Naive B cell (primary cell): ENCODE measurements around the gene MLEC. TPM values are rescaled to one million over a fixed set of nuclear protein-coding genes. Genes with fewer than 3 reads are reported as not detected.

Experiments
- ATAC-seq, 2 donors: fragments of 150-1000 bp; cut with Tn5 transposase; 2 replicates each; pipeline ENCODE4 v1.10.0; 2021; ENCODE audit warnings: low read depth in 2 of 2, mild to moderate bottlenecking in 2 of 2, moderate library complexity in 2 of 2
- DNase-seq: peaks from one replicate; pipeline ENCODE4 v3.0.0; 2022
- H3K27ac Mint-ChIP-seq, 6 donors: one replicate each; pipeline ENCODE4 v1.8.0; 2020 to 2022; ENCODE audit warnings: mild to moderate bottlenecking in 6 of 6, mixed read lengths in 6 of 6, moderate library complexity in 5 of 6, inconsistent platforms in 2 of 6
- H3K27me3 Mint-ChIP-seq, 3 donors: one replicate each; pipeline ENCODE4 v1.8.0; 2021 to 2022; ENCODE audit warnings: mixed read lengths in 3 of 3, mild to moderate bottlenecking in 1 of 3
- H3K36me3 Mint-ChIP-seq, 2 donors: one replicate each; pipeline ENCODE4 v1.8.0; 2020 to 2022; ENCODE audit warnings: mixed read lengths in 2 of 2, inconsistent platforms in 1 of 2, mild to moderate bottlenecking in 1 of 2
- H3K4me1 Mint-ChIP-seq, 3 donors: one replicate each; pipeline ENCODE4 v1.8.0; 2020 to 2022; ENCODE audit warnings: mixed read lengths in 3 of 3, inconsistent platforms in 1 of 3, mild to moderate bottlenecking in 1 of 3, moderate library complexity in 1 of 3
- H3K4me3 Mint-ChIP-seq, 8 donors: one replicate each; pipeline ENCODE4 v1.8.0; 2020 to 2022; ENCODE audit warnings: mild to moderate bottlenecking in 8 of 8, mixed read lengths in 8 of 8, moderate library complexity in 8 of 8, inconsistent platforms in 2 of 8
- H3K9me3 Mint-ChIP-seq, 7 donors: one replicate each; pipeline ENCODE4 v1.8.0; 2020 to 2022; ENCODE audit warnings: mixed read lengths in 7 of 7, mild to moderate bottlenecking in 5 of 7, inconsistent platforms in 2 of 7, moderate library complexity in 1 of 7
- polyA plus RNA-seq, 6 donors: library from polyadenylated mRNA; unstranded; fragments of 300-500 nt; fragmentation: Illumina TruSeq; gene quantifications; one replicate each; pipeline ENCODE4 v1.2.3, GENCODE V29; 2021; ENCODE audit warnings: low read depth in 6 of 6

MLEC gene
- polyA plus RNA-seq, 6 donors from 2014 or later, result 32.0 to 43.8 (median 33.8) TPM

DNA sequence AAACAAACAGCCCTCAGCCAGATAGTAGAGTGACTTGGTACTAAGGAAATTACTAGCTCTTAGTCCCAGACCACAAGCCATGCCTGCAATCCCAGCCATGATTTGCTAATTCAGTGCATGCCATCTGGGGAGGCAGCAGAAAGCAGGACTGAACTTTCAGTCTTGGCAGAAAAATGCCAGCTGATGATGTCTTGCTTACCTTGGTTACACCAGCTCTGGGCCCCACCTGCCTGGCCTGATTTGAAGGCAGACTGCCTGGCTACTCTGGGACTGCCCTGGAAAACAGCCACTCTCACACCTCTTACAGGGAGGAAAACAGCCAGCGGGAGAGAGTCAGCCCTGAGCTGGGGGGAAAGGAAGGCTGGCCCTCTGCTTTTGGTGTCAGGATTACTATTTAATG is 18.7 kb downstream of the MLEC start:
- H3K27ac Mint-ChIP-seq, result no peak overlapping the region
- ATAC-seq (no peak), DNase-seq (no peak)
- H3K36me3 Mint-ChIP-seq, result peaks cover 6 to 14% of the 10 kb centered on the region in 2 donors
- H3K27me3 Mint-ChIP-seq, result no peaks in the 10 kb centered on the region
- H3K4me3 Mint-ChIP-seq, result no peak overlapping the region
- H3K4me1 Mint-ChIP-seq, result peaks cover 4 to 10% (median 7%) of the 10 kb centered on the region in 3 donors
- no peaks in the 10 kb centered on the region for H3K9me3 Mint-ChIP-seq

DNA sequence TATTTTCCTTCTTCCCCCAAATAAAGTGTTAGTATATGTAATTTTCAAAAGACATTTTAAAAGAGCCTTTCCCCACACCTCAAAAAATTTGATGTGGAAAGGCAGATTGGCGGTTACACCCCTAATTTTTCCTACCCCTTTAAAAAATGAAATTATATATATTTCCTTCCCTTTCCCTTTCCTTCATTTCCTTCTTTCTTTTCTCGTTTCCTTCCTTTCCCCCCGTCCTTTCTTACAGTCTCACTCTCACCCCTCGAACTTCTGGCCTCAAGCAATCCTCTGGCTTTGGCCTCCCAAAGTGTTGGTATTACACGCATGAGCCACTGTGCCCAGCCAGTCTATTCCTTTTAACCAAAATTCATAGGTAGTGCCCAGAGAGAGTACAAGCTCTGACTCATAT is 19.1 kb downstream of the MLEC start:
- Mint-ChIP-seq H3K4me1 (peaks cover 7 to 11% (median 8%) of the 10 kb centered on the region in 3 donors), H3K27me3 (no peaks in the 10 kb centered on the region), H3K4me3 (no peak overlapping the region), H3K9me3 (no peaks in the 10 kb centered on the region), H3K36me3 (peaks cover 2 to 10% of the 10 kb centered on the region in 2 donors), H3K27ac (no peak overlapping the region)
- no peak for DNase-seq
- no peak for ATAC-seq

DNA sequence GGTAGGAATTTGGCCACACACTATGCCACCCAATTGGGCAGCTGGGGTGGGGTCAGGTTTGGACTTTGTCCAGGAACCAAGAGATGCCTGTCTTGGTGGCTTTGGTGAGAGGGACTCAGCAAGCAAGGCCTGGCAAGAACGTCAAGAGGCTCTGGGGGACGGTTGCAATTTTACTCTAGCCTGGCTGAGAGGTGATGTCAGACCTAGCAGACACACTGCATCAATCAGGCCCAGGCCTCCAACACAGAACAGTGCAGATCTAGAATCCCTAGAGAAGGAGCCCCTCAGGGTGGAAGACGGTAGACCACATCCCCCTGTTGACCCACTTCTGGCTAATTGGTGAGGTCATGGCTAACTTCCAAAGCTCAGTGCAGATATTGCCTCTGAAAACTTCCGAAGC is 21.7 kb downstream of the MLEC start:
- Mint-ChIP-seq H3K27ac (peak overlapping the region in 1 of 6 donors; percentile 11), H3K4me1 (peaks cover 16 to 27% (median 18%) of the 10 kb centered on the region in 3 donors), H3K9me3 (no peaks in the 10 kb centered on the region), H3K4me3 (peak overlapping the region in 4 of 8 donors; percentile 4 to 96 (median 66)), H3K27me3 (no peaks in the 10 kb centered on the region), H3K36me3 (peaks cover 0 to 4% of the 10 kb centered on the region in 2 donors)
- DNase-seq (no peak), ATAC-seq (no peak)

DNA sequence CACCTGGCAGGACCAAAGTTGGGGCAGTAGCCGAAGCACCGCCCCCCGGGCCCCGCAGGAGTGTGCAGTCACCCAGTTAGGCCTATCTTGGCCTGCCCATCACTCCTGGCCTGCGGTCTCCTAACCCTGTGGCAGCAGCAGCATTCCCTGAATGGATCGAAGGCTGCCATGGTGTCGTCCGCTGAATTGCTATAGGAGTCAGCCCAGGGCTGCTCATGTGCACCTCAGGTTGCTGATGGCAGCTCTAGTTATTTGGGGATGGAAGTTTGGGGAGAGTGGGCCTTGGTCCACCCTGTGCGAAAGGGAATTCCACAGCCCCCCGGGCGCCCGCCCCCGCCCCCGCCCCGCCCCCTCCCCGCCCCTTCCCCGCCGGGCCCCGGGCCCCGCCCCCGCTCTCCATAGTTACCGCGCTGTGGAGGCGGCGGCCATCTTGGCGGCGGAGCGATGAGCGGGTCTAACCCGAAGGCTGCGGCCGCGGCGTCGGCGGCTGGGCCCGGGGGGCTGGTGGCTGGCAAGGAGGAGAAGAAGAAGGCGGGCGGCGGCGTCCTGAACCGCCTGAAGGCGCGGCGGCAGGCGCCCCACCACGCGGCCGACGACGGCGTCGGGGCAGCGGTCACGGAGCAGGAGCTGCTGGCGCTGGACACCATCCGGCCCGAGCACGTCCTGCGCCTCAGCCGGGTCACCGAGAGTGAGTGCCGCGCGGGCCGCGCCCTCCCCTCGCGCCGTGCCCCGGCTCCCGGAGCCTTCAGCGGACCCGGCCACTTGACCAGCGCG is 23.3 kb downstream of the MLEC start, which contains the start of gene UNC119B:
UNC119B (plus strand) TSS at position 428 of the 774 bp plus-strand sequence; CDS start at position 445, 17 bp downstream.
- Mint-ChIP-seq H3K27me3 (no peaks in the 10 kb centered on the region), H3K36me3 (peaks cover 0 to 6% of the 10 kb centered on the region in 2 donors), H3K4me1 (peaks cover 22 to 30% (median 22%) of the 10 kb centered on the region in 3 donors), H3K9me3 (no peaks in the 10 kb centered on the region), H3K4me3 (peak within 1 kb of the TSS; percentile 85 to 96 (median 89)), H3K27ac (peak within 1 kb of the TSS; percentile 44 to 93 (median 86))
- ATAC-seq (peak; percentile 86 to 88), DNase-seq (peak; percentile 68)

DNA sequence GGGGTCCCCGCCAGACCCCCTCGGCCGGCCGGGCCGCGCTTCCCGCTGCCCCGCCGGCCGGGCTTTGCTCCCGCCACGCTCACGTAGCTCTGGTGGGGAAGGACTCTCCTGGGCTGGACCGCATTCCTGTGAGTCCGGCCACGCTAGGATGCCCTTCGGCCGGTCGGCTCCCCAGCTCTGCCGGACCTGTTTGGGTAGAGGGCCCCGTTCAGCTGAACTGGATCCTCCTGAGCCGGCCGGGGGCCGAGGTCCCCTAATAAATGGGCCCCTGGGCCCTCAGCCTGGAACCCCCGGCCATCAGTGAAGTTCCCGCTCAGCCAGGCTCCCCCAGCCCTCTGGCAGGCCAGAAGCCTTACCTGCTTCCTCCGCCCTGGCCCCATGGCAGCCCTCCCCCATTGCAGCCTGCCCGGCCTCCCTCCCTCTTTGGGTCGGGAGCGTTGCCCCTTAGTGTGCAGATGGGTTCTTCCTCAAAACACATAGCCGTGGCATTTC is 23.9 kb downstream of the MLEC start:
- peak; percentile 44 to 55 for ATAC-seq
- Mint-ChIP-seq H3K4me1 (peaks cover 22 to 30% (median 22%) of the 10 kb centered on the region in 3 donors), H3K4me3 (peak overlapping the region; percentile 85 to 96 (median 89)), H3K9me3 (no peaks in the 10 kb centered on the region), H3K36me3 (peaks cover 0 to 6% of the 10 kb centered on the region in 2 donors), H3K27me3 (no peaks in the 10 kb centered on the region), H3K27ac (peak overlapping the region in 5 of 6 donors; percentile 60 to 91 (median 87))
- DNase-seq, result peak; percentile 40

DNA sequence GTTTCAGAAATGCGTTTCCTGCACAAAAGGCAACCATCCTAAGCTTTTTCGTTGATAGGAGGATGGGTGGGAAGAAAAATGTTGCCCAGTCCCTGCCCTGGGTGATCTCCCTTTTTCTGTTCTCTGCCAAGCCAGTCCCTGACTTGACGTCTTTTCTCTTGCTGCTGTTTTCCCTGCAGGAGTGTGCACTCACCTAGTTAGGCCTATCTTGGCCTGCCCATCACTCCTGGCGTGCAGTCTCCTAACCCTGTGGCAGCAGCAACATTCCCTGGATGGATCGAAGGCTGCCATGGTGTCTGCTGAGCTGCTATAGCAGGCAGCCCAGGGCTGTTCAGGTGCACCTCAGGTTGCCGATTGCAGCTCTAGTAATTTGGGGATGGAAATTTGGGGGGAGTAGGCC is 24.5 kb downstream of the MLEC start:
- Mint-ChIP-seq H3K4me3 (peak overlapping the region; percentile 85 to 96 (median 89)), H3K27ac (peak overlapping the region in 4 of 6 donors; percentile 63 to 91 (median 86)), H3K36me3 (peaks cover 4 to 8% of the 10 kb centered on the region in 2 donors), H3K9me3 (no peaks in the 10 kb centered on the region), H3K27me3 (no peaks in the 10 kb centered on the region), H3K4me1 (peaks cover 22 to 30% (median 25%) of the 10 kb centered on the region in 3 donors)
- no peak for DNase-seq
- no peak for ATAC-seq

DNA sequence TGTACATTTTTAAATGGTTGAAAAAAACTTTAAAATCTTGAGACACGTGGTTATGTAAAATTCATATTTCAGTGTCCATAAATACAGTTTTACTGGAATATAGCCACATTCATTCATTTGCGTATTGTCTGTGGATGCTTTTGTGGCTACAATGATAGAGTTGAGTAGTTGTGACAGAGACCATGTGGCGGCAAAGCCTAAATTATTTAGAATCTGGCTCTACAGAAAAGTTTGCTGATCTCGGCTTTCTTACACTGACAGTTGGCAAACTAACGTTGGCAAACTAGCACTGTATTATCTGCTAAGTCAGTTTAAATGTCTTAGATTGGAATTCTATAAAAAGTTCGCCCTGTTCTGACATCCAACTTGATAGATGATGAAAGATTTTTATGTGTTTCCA is 25.7 kb downstream of the MLEC start:
- peak overlapping the region in 2 of 8 donors; percentile 88 to 96 for H3K4me3 Mint-ChIP-seq
- H3K4me1 Mint-ChIP-seq, result peaks cover 22 to 30% (median 26%) of the 10 kb centered on the region in 3 donors
- H3K9me3 Mint-ChIP-seq, result no peaks in the 10 kb centered on the region
- ATAC-seq, result no peak
- DNase-seq, result no peak
- H3K27ac Mint-ChIP-seq, result peak overlapping the region in 1 of 6 donors; percentile 84
- no peaks in the 10 kb centered on the region for H3K27me3 Mint-ChIP-seq
- H3K36me3 Mint-ChIP-seq, result peaks cover 9 to 13% of the 10 kb centered on the region in 2 donors

DNA sequence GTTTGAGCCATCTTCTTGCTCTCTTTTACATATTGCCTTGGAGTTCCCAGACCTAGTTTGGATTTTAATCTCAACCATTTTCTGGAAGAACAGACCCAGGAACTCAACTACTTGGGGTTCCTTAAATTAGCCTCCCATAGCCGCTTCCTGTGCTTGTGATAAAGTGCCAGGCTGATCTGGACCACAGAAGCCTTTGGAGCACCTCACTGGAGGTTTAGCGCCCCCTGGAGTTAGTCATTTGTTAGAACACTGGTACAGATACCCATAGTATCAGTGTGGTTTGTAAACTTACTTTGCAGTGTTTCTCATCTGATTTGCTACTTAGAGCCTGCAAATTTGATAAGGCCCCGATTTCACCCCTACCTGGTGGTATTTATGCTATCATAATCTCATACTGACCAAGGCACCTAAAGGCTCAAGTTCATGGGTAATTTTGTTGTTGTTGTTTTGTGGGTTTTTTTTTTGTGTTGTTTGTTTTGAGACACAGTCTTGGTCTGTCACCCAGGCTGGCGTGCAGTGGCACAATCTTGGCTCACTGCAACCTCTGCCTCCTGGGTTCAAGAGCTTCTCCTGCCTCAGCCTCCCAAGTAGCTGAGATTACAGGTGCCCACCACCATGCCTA is 27.0 kb downstream of the MLEC start:
- H3K9me3 Mint-ChIP-seq, result no peaks in the 10 kb centered on the region
- DNase-seq (peak; percentile 76), ATAC-seq (peak; percentile 60 to 70)
- peaks cover 18 to 23% of the 10 kb centered on the region in 2 donors for H3K36me3 Mint-ChIP-seq
- peaks cover 22 to 31% (median 30%) of the 10 kb centered on the region in 3 donors for H3K4me1 Mint-ChIP-seq
- H3K27ac Mint-ChIP-seq, result peak overlapping the region in 2 of 6 donors; percentile 30 to 44
- peak overlapping the region in 2 of 8 donors; percentile 70 to 96 for H3K4me3 Mint-ChIP-seq
- no peaks in the 10 kb centered on the region for H3K27me3 Mint-ChIP-seq

DNA sequence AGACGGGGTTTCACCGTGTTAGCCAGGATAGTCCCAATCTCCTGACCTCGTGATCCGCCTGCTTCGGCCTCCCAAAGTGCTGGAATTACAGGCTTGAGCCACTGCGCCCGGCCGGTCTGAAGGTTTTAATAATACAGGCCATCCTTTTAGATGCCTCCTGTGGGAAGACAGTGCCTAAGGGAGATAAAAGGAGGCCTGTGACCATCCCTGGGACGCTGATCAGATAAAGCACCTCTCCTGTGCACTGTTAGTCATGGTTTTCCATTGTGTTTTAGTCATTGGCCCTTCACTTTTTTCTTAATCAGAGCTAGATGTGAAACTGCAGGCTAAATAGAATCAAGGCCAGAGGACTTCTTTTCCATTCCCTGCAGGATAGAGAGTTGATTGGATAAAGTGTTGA is 31.1 kb downstream of the MLEC start:
- Mint-ChIP-seq H3K27ac (no peak overlapping the region), H3K4me1 (peaks cover 22 to 40% (median 25%) of the 10 kb centered on the region in 3 donors), H3K4me3 (no peak overlapping the region), H3K36me3 (peaks cover 29 to 48% of the 10 kb centered on the region in 2 donors), H3K27me3 (no peaks in the 10 kb centered on the region), H3K9me3 (no peaks in the 10 kb centered on the region)
- DNase-seq, result no peak
- no peak for ATAC-seq

DNA sequence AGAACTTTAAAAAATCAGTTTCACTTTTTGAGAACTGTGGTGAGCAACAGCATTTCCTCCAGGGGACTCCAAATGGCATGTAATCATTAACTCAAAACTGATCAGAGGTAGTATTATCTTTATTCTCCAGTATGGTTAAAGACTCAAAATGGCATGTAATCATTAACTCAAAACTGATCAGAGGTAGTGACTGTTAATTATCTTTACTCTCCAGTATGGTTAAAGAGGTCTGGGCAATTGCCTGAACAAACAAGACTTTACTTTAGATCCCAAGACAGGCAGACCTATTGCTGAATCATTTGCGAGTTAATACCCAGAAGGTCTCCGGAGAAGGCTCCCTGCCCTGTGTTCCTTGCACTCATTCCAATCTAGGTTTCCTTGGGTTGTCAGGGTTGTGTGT is 32.1 kb downstream of the MLEC start:
- Mint-ChIP-seq H3K27me3 (no peaks in the 10 kb centered on the region), H3K4me3 (peak overlapping the region in 2 of 8 donors; percentile 21 to 23), H3K4me1 (peaks cover 18 to 36% (median 20%) of the 10 kb centered on the region in 3 donors), H3K27ac (no peak overlapping the region), H3K9me3 (no peaks in the 10 kb centered on the region), H3K36me3 (peaks cover 29 to 44% of the 10 kb centered on the region in 2 donors)
- no peak for DNase-seq
- ATAC-seq, result no peak

DNA sequence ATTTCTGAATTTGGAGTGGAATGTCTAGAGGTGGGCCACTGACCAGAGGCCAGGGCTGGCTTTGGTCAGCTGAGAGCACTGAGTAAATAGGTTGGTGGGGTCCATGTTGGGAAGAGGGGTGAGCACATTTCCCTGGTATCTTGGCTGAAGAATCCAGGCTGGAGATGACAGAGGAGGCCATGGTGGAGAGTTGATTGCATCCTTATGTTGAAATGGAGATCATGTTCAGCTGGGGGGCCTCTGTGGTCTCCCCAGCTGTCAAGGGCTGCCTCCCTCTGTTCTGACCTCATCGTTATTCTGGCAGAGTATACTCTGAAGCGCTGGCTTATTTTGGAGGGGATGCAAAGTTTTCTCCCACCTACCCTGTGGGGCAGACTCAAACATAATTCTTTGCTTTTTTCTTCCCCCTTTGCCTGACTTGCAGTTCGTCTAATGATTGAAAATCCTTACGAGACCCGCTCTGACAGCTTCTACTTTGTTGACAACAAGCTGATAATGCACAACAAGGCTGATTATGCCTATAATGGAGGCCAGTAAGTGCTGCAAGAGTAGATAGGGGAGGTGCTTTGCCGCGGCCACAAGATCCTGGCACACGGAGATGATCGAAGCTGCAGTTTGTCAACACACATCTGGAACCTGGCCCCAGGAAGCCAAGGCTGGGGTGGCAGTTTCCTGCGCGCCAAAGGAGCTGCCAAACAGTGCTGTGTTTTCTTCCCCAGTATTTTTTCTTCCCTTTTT is 32.7 kb downstream of the MLEC start:
- peak overlapping the region in 2 of 8 donors; percentile 21 to 23 for H3K4me3 Mint-ChIP-seq
- ATAC-seq (no peak), DNase-seq (no peak)
- peaks cover 29 to 43% of the 10 kb centered on the region in 2 donors for H3K36me3 Mint-ChIP-seq
- H3K4me1 Mint-ChIP-seq, result peaks cover 17 to 37% (median 22%) of the 10 kb centered on the region in 3 donors
- H3K27ac Mint-ChIP-seq, result no peak overlapping the region
- no peaks in the 10 kb centered on the region for H3K27me3 Mint-ChIP-seq
- H3K9me3 Mint-ChIP-seq, result no peaks in the 10 kb centered on the region

DNA sequence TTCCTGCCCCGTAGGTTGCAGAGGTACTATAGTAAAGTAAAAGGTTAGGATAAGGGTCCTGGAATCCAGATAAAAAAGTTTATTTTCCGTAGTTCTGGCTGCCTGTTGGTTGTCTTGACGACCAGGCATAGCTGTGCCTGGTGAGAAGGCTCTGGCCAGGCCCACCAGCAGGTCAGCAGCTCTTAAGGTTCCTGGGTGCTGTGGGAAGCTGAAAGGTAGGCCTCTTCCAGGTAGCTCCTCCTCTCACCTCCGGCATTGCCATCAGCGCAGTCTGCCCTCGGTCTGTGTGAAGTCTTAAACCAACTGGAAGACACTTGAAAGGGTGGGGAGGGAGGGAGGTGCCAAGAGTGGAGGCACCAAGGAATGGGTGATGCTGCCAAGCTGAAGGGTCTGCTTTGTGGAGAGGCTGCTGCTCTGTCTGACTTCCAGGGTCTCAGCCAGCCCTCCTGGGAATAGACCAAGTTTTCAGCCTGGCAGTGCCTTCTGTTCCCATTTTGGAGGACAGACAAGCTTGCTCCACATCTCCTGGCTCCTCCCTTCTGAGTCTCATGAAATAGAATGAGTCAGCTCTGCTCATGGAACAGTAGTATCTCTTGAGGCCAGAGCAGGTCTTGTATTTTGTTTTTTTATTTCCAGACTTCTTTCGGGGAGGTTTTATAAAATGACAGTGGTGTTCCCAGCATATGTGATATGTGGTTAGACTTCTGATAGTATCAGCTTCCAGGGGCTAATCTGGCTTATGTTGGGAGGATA is 33.5 kb downstream of the MLEC start:
- peaks cover 29 to 43% of the 10 kb centered on the region in 2 donors for H3K36me3 Mint-ChIP-seq
- H3K27me3 Mint-ChIP-seq, result no peaks in the 10 kb centered on the region
- peaks cover 23 to 45% (median 29%) of the 10 kb centered on the region in 3 donors for H3K4me1 Mint-ChIP-seq
- ATAC-seq (no peak), DNase-seq (no peak)
- H3K27ac Mint-ChIP-seq, result peak overlapping the region in 1 of 6 donors; percentile 49
- H3K4me3 Mint-ChIP-seq, result no peak overlapping the region
- no peaks in the 10 kb centered on the region for H3K9me3 Mint-ChIP-seq
